GM04503 (cell line): Measurements from ENCODE around the gene FBXO41.
"Not testable (repeated sequence)": the region's sequence is repeated elsewhere in the genome, so short reads cannot be mapped to it uniquely, and the experiment has no call there.

ENCODE experiments used
- DNase-seq: peaks from one replicate; pipeline ENCODE4 v3.0.0-alpha.2; 2012; ENCODE audit warnings: low read depth

Gene FBXO41

DNA sequence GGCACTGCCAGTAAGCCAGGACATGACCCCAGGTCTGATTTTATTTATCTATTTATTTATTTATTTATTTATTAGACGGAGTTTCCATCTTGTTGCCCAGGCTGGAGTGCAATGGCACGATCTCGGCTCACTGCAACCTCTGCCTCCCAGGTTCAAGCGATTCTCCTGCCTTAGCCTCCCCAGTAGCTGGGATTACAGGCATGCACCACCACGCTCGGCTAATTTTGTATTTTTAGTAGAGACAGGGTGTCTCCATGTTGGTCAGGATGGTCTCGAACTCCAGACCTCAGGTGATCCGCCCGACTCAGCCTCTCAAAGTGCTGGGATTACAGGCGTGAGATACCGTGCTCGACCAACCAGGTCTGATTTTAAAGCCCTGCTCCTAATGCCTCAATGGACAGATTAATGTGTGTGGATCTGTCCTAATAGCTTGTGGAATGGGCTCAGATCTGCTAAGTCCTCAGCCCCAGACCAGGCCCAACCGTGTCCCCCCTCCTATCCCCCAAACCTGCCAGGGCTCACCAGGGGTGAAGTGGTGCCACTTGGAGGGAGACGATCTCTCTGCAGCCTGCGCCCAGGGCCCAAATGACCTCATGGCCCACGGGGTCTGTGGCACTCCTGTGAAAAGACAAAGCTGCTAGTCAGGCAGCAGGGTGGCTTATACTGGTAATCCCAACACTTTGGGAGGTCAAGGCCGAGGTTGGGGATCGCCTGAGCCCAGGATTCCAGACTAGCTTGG lies 21.4 kb downstream of the FBXO41 start:
- DNase-seq, result not testable (repeated sequence)

- no peak for DNase-seq
Observed at GRCh38 chr2:73262108-73262651, 22.1 kb downstream of the FBXO41 start.

- DNase-seq, result no peak
Observed at GRCh38 chr2:73260338-73260984, 23.8 kb downstream of the FBXO41 start.

DNA sequence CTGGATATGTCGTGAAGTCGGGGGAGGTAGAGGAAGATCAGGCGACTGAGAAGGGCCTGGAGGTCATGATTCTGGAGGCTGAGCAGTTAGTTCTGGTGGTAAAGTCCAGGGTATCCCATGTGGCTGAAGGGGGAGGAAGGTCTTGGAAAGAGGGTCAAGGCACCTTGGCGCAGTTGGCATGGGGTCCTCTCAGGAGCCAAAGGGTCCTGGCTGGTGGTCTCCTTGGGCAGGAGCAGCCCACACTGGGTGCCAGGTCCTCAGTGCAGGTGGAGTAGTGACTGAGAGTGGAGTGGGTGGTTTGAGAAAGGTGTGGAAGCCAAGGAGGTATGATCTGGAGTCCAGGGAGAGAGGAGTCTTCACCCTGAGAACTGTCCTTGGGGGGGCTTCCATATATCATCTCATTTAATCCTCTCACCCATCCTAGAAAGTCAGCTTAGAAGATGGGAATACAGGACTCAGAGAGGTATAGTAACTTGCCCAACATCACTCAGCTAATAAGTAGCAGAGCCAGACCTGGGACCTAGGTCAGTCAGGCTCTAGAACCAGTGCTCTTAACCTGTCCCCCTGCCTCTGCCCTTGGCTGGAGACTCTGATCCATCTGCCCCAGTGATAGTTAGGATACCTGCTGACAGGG lies 24.5 kb downstream of the FBXO41 start:
- DNase-seq, result no peak

DNA sequence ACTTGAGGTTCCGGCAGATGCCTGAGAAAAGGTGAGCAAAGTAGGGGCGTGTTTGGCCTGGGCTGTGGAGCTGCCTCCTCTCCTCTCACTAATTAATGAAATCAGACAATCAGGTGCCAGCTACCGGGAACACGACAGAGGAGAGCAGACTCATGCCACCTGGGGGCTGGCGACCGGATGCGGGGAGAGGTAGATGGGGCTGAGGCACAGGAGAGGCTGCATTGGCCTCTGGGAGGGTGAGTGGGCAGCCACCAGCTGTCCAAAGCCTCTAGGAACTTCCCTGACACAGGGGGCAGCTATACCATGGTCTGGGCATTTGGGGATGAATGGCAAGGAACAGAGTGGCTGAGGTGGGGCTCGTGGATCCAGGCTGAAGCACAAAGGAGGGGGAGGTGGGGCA lies 25.0 kb downstream of the FBXO41 start:
- DNase-seq, result no peak

GRCh38 chr2:73258913-73259215 lies 25.4 kb downstream of the FBXO41 start:
- DNase-seq, result no peak

DNA sequence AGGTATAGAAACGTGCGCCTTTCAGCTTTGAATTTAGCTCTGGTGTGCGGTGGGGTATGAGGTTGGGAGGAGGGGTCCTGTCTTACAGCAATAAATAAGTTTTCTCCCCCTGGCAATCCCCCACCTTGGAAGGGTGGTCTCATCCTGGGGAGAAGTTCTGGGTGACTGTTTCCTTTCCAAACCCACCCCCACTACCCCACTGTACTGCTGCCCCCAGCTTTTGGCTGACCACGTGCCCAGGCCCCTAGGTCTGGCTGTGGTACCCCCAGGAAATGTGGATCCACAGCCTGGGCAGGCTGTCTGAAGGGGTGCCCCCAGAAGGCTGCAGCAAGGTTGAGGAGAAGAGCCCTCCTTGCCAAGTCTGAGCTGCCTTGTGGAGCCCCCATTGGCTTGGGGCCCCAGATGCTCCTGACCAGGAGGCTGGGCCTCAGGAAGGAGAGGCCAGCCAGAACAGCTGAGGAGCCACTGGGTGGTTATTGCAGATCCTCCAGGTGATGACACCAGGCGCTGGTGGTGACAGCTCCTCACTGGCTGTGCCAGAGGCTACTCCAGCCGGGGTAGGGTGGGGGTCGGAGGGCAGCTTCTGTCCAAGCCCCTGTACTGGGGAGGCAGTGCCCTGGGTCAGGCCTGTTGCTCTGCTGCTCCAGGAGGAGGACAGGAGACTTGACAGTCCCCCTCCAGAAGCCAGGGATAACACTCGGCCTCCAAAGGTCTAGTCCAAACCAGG lies 25.9 kb downstream of the FBXO41 start:
- no peak for DNase-seq

GRCh38 chr2:73257425-73258125 lies 26.7 kb downstream of the FBXO41 start:
- DNase-seq, result no peak

- DNase-seq, result no peak
Observed at GRCh38 chr2:73257021-73257420, 27.3 kb downstream of the FBXO41 start.

GRCh38 chr2:73256618-73256922 lies 27.7 kb downstream of the FBXO41 start:
- DNase-seq, result no peak

DNA sequence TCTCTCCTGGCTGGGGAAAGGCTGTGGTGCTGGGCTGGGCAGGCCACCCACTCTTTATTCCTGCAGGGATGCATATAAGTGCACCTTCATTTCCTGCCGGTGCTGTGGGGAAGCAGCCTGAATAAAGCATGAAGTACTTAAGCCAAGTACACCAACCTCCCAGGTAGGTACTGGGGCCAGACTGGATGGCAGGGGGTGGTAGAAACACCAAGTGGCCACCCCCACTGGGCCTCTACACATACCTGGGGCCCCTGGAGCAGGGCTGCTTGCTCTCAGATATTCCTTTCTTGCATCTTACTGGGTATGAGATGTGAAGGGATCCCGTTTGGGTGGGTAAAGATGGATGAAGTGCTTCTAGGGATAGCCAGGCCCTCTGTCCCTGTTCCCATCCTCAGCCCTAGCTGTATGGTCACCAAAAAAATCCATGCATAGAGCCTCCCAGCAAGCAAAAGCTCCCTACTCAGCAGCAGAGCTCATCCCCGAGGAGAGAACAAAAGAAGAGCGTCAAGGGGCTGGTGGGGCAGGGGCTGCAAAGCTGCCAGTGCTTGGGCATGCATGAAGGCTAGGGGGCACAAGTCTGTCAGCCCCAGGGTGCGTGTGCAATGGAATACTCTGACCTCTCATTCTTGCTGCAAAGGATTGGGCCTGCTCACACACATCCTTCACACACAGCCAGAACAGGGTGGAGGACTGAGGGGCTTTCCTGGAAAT lies 28.2 kb downstream of the FBXO41 start:
- no peak for DNase-seq

GRCh38 chr2:73255007-73255644 lies 29.2 kb downstream of the FBXO41 start:
- no peak for DNase-seq

DNA sequence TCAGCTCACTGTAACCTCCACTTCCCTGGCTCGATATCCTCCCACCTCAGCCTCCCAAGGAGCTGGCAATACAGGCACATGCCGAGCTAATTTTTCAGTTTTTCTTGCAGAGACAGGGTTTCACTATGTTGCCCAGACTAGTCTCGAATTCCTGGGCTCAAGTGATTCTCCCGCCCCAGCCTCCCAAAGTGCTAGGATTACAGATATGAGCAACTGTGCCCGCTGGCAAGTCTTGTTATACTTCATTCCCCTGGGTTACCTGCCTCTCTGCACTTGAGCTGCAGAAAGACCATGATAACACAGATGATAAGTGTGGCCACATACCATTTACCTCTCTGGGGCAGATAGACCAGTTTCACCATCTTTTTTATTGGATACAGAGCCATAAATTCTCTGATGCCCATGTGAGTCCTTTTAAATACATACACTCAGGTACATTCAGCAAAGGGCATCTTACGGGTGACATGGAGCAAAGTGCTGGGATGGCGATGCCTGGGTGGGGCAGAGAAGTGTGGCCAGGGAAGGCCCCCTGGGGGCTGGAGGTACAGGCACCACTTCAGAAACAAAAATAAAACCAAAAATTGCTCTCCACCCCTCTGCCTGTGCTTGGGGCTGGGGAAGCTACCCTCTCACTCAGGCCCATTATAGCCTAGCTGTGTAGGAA lies 29.8 kb downstream of the FBXO41 start:
- no peak for DNase-seq

DNA sequence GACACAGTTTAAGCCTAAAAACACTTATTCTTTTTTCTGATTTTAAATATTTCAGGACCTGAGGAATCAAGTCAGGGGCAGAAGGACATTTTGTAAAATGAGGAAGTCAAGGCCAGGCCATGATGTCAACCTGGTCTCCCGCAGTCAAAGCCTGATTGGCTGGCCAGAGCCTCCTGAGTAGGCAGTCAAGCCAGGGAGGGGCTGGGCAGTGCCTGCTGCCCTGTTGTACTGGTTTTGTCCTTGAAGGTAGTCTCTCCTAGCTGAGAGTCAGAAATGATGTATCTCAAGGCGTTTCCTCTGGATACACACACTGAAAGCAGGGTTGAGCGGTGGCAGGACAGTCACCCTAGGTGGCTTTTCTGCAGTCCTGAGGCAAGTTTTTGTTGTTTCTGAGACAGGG lies 30.4 kb downstream of the FBXO41 start:
- no peak for DNase-seq

- no peak for DNase-seq
Observed at GRCh38 chr2:73253400-73253799, 30.9 kb downstream of the FBXO41 start.

- DNase-seq, result no peak
Observed at GRCh38 chr2:73252238-73253027, 31.8 kb downstream of the FBXO41 start.

DNA sequence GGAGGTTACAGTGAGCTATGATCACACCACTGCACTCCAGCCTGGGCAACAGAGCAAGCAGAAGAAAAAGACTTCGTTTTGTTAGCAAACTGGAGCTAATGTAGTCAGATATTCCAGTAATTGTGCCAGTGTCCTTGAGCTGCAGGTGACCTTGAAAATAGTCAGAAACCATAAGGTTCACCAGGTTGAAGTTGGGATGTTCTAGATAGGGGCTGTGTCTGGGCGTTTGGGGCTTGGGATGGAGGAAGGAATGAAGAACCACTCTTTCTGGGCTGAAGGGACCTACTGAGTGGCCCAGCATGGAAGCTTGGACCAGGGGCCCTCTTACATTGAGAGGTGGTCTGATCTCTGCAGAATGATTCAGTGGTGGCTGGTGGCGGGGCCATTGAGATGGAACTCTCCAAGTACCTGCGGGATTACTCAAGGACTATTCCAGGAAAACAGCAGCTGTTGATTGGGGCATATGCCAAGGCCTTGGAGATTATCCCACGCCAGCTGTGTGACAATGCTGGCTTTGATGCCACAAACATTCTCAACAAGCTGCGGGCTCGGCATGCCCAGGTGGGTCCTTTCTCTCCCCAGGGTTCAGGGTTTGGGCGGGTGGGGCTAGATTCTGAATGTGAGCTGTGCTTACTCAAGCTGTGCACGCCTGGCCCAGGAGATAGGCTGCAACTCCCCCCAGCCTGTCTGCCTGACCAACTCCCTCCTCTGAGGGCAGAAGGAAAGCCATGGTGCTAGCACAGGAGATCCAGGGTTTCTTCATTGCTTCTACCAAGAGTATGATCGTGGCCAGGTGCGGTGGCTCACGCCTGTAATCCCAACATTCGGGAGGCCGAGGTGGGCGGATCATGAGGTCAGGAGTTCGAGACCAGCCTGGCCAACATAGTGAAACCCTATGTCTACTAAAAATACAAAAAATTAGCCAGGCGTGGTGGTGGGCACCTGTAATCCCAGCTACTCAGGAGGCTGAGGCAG lies 33.1 kb downstream of the FBXO41 start:
- DNase-seq, result no peak

DNA sequence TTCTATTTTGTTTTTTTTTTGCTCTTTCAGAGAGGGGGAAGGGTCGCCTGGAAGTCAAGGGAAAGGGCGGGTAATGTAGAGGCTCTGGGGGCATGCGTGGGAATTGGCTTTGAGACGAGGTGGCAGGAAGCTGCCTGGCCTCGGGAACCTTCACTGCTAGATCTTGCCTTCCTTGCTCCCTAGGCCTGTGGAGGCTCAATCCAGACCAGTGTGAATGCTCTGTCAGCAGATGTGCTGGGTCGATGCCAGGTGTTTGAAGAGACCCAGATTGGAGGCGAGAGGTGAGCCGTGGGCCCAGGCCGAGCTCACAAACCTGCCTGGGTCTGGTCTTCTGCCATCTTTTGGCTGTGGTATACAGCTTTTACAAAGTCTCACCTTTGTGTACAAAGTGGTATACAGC lies 34.6 kb downstream of the FBXO41 start:
- no peak for DNase-seq
